ENCODE results near the gene MIS18A. TPM values are rescaled to one million over a fixed set of nuclear protein-coding genes. Genes with fewer than 3 reads are reported as not detected.
"Not testable (repeated sequence)": the region's sequence is repeated elsewhere in the genome, so short reads cannot be mapped to it uniquely, and the experiment has no call there.

Gene MIS18A
- total and polyA plus RNA-seq, 2 experiments from 2014 or later, result 15.1 to 17.8 TPM

- no peak for TF ChIP-seq CTCF (IDR thresholded peaks at IDR 0.05; ENCODE audit: low read depth, low read length)
- Histone ChIP-seq H3K36me3 (no peaks in the 10 kb centered on the region), H3K9me3 (ENCODE audit: low read depth) (no peaks in the 10 kb centered on the region), H3K4me1 (ENCODE audit: low read depth) (peaks cover 5% of the 10 kb centered on the region), H3K27ac (no peak overlapping the region), H3K4me3 (no peak overlapping the region), H3K27me3 (no peaks in the 10 kb centered on the region)
- DNase-seq (ENCODE audit: low read depth in 1 of 2, low spot score in 1 of 2), result no peak
Measured at GRCh38 chr21:32260130-32260529, 18.7 kb downstream of the MIS18A start.

DNA sequence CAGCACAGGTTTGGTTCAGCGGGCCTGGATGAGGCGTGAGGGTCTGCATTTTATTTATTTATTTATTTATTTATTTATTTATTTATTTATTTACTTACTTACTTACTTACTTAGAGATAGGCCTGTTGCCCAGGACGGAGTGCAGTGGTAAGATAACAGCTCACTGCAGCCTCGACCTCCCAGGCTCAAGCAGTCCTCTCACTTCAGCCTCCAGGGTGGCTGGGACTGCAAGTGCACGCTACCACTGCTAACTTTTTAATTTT lies 20.1 kb downstream of the MIS18A start:
- H3K4me1 ChIP-seq (ENCODE audit: low read depth); H3K9me3 ChIP-seq (ENCODE audit: low read depth); DNase-seq (ENCODE audit: low read depth in 1 of 2, low spot score in 1 of 2); H3K27ac ChIP-seq; H3K36me3 ChIP-seq; H3K4me3 ChIP-seq; H3K27me3 ChIP-seq: not testable (repeated sequence)

DNA sequence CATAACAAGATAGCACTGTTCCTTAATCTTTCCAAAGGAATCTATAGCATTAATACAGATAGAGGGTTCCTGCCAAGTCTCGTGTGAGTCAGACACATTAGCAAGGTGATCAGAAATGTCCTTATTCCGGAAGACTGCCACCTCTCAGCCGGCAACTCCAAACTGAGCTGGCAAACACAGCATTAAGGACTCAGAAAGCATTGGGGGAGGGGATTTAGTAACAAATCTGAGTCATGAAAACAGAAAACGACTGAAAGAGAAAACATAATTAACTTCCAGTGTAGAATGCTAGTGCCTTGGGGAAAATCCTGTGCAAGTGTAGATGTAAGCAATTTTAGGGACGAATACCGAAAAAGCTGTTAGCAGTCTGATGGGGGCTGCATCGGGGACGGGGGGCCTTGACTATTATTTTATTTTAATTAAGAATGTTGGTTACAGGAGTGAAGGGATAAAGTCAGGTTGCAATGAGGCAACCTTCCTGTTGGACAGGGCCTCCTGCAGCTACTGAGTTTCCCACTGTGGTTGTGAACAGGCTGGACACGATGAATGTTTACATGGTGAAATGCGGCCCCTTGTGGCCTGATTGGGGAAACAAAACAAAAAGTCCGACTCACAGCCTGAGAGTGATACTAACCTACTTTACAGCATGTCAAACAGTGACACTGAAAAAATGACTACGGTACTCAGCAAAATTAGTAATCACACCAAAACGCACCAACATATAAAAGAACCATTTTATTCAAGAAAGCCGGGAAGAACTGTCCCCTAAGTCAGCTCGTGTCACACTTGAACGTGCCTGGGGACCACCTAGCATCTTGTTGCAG lies 20.7 kb downstream of the MIS18A start:
- peak; percentile 85 to 91 for DNase-seq (ENCODE audit: low read depth in 1 of 2, low spot score in 1 of 2)
- Histone ChIP-seq H3K4me1 (ENCODE audit: low read depth) (peaks cover 5% of the 10 kb centered on the region), H3K27ac (no peak overlapping the region), H3K36me3 (no peaks in the 10 kb centered on the region), H3K9me3 (ENCODE audit: low read depth) (no peaks in the 10 kb centered on the region), H3K27me3 (no peaks in the 10 kb centered on the region), H3K4me3 (no peak overlapping the region)
- peak; percentile 79 for TF ChIP-seq CTCF (IDR thresholded peaks at IDR 0.05; ENCODE audit: low read depth, low read length)

- peak; percentile 21 to 96 for DNase-seq (ENCODE audit: low read depth in 1 of 2, low spot score in 1 of 2)
- TF ChIP-seq CTCF (IDR thresholded peaks at IDR 0.05; ENCODE audit: low read depth, low read length), result no peak
- Histone ChIP-seq H3K4me1 (ENCODE audit: low read depth) (peaks cover 5% of the 10 kb centered on the region), H3K9me3 (ENCODE audit: low read depth) (no peaks in the 10 kb centered on the region), H3K27me3 (no peaks in the 10 kb centered on the region), H3K36me3 (no peaks in the 10 kb centered on the region), H3K27ac (no peak overlapping the region), H3K4me3 (no peak overlapping the region)
Measured at GRCh38 chr21:32256873-32257620, 21.8 kb downstream of the MIS18A start.

GRCh38 chr21:32256251-32256650 lies 22.6 kb downstream of the MIS18A start:
- H3K27ac ChIP-seq, result no peak overlapping the region

More at GRCh38 chr21:32256251-32256650, 22.6 kb downstream of the MIS18A start:
- no peak for DNase-seq (ENCODE audit: low read depth in 1 of 2, low spot score in 1 of 2)
- H3K27me3 ChIP-seq, result no peaks in the 10 kb centered on the region
- H3K9me3 ChIP-seq (ENCODE audit: low read depth), result no peaks in the 10 kb centered on the region
- TF ChIP-seq CTCF (IDR thresholded peaks at IDR 0.05; ENCODE audit: low read depth, low read length), result no peak
- H3K4me3 ChIP-seq, result no peak overlapping the region
- peaks cover 5% of the 10 kb centered on the region for H3K4me1 ChIP-seq (ENCODE audit: low read depth)
- H3K36me3 ChIP-seq, result no peaks in the 10 kb centered on the region

All from cardiac muscle cell (in vitro differentiated cells and primary cell).